HG03139 (cell line): ENCODE measurements around the gene MRPL50.

Experiments used
- ATAC-seq: cut with Tn5 transposase; IDR thresholded peaks from one replicate; pipeline ENCODE4 v1.9.1; 2021; ENCODE audit not compliant: unreplicated experiment

MRPL50 gene

DNA sequence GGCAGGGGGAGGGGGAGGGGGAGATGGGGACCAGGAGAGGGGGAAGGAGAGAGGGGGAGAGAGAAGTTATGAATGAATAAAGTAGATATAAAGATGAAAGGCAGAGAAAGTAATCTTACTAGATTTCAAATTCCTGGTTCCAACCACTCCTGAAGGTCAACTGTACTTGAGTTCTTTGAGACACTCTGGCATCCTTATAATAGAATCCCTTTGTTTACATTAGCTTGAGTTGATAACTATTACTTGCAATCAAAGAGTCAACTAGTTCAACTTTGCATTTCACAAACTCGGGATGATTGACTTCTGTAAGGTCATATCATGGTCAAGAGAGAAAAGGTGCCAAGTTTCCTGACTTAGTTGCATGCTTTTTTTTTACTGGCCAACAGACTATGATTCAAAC lies 55.8 kb downstream of the MRPL50 start:
- no peak for ATAC-seq

GRCh38 chr9:101341958-101342357 lies 56.5 kb downstream of the MRPL50 start:
- no peak for ATAC-seq
